Gastrocnemius medialis (tissue), 4 donors: Measurements from ENCODE around the gene FLNC. TPM values are rescaled to one million over a fixed set of nuclear protein-coding genes. Genes with fewer than 3 reads are reported as not detected.
A peak's percentile ranks its signal among the peaks of the same experiment; 100 is the strongest.

Experiments
- ATAC-seq, 2 donors: fragments of 150-250 bp; one replicate each; pipeline ENCODE4 v1.9.1; 2016
- DNase-seq, 2 donors: peaks; one replicate each; pipeline ENCODE4 v3.0.0-alpha.2; 2019
- H3K27ac ChIP-seq, 4 donors: fragments of 200-600 bp; sonication (generic); 1 replicate in 1 of 4; 2 replicates in 3 of 4; pipeline ENCODE4 v1.5.1; 2016 to 2018; ENCODE audit warnings: mild to moderate bottlenecking in 2 of 4, moderate library complexity in 1 of 4
- H3K27me3 ChIP-seq, 3 donors: fragments of 200-600 bp; sonication (generic) in 2 of 3; 1 replicate in 1 of 3; 2 replicates in 2 of 3; pipeline versions ENCODE4 v1.5.1 to v1.6.0; 2016 to 2019; ENCODE audit warnings: mild to moderate bottlenecking in 1 of 3, moderate library complexity in 1 of 3
- H3K36me3 ChIP-seq, 2 donors: fragments of 200-600 bp; sonication (generic) in 1 of 2; one replicate each; pipeline ENCODE4 v1.5.1; 2017 to 2018
- H3K4me1 ChIP-seq, 2 donors: fragments of 200-600 bp; sonication (generic) in 1 of 2; one replicate each; pipeline ENCODE4 v1.5.1; 2016 to 2017; ENCODE audit warnings: mild to moderate bottlenecking in 2 of 2
- H3K4me3 ChIP-seq, 4 donors: fragments of 200-600 bp; sonication (generic) in 3 of 4; 1 replicate in 1 of 4; 2 replicates in 3 of 4; pipeline ENCODE4 v1.5.1; 2016 to 2019; ENCODE audit warnings: mild to moderate bottlenecking in 2 of 4
- H3K9me3 ChIP-seq, 3 donors: fragments of 200-600 bp; sonication (generic) in 2 of 3; 1 replicate in 1 of 3; 2 replicates in 2 of 3; pipeline ENCODE4 v1.5.1; 2016 to 2019
- CTCF ChIP-seq, 5 experiments: fragments of 450-650 bp in 3 of 5; fragments of 200-600 bp in 2 of 5; sonication (generic) in 2 of 5; IDR thresholded peaks in 4 of 5; conservative IDR thresholded peaks in 1 of 5; 1 replicate in 4 of 5; 2 replicates in 1 of 5; pipeline ENCODE4 v1.5.1; 2016 to 2019; ENCODE audit warnings: antibody characterized with exemption in 5 of 5, mild to moderate bottlenecking in 3 of 5, moderate library complexity in 3 of 5
- POLR2A ChIP-seq, 2 donors: fragments of 450-650 bp; IDR thresholded peaks; one replicate each; pipeline ENCODE4 v1.6.1; 2017; ENCODE audit warnings: antibody characterized with exemption in 2 of 2, mild to moderate bottlenecking in 2 of 2, moderate library complexity in 2 of 2
- in situ Hi-C, 4 donors: fragments of 200-750 bp; cut with MboI; loops; one replicate each; pipeline versions ENCODE4 v1.15.0 to v1.8.0; 2017; ENCODE audit warnings: low sequenced_read_pairs in 4 of 4
- intact Hi-C: fragments of 100-400 bp; cut with DNase I; formaldehyde crosslinking; loops from one replicate; pipeline ENCODE4 v1.15.1; 2023; ENCODE audit warnings: low total_unique reads
- total RNA-seq, 4 donors: library from RNA; depleted of rRNA; stranded (reverse); fragments of >200 nt; gene quantifications; one replicate each; pipeline versions ENCODE4 v1.1.0 to v1.2.3, GENCODE V29; 2016

FLNC gene
- total RNA-seq, 4 donors from 2014 or later, result 1,071 to 4,398 (median 2,381) TPM

GRCh38 chr7:128860158-128861073, 30.2 kb downstream of the FLNC start:
- Histone ChIP-seq H3K4me3 (no peak overlapping the region), H3K36me3 (peaks cover 0 to 19% of the 10 kb centered on the region in 2 donors), H3K9me3 (no peaks in the 10 kb centered on the region), H3K27ac (peak overlapping the region; percentile 82 to 91 (median 84)), H3K27me3 (no peaks in the 10 kb centered on the region), H3K4me1 (peaks cover 31 to 51% of the 10 kb centered on the region in 2 donors)
- TF ChIP-seq POLR2A (IDR thresholded peaks at IDR 0.05) (peak in 1 of 2 donors; percentile 4), CTCF (IDR thresholded peaks at IDR 0.05 in 4 of 5, conservative IDR thresholded peaks at IDR 0.05 in 1 of 5) (peak in 2 of 5 experiments; percentile 20 to 31)
- ATAC-seq (peak; percentile 34 to 37), DNase-seq (peak in 1 of 2 donors; percentile 75)
- in situ Hi-C loops (loop anchor here in 2 of 4 donors (10.0 to 25.0 kb wide), 2 partner anchors 116 to 398 kb away; partner anchors contain the start of gene HILPDA (in 1 of the 2)), intact Hi-C loops (no loop called here)

- no peak for TF ChIP-seq CTCF (IDR thresholded peaks at IDR 0.05 in 4 of 5, conservative IDR thresholded peaks at IDR 0.05 in 1 of 5)
- TF ChIP-seq POLR2A (IDR thresholded peaks at IDR 0.05), result no peak
- Histone ChIP-seq H3K4me3 (peak overlapping the region; percentile 72 to 88 (median 79)), H3K27ac (peak overlapping the region; percentile 82 to 91 (median 84)), H3K4me1 (peaks cover 31 to 48% of the 10 kb centered on the region in 2 donors), H3K36me3 (peaks cover 0 to 3% of the 10 kb centered on the region in 2 donors), H3K9me3 (no peaks in the 10 kb centered on the region), H3K27me3 (no peaks in the 10 kb centered on the region)
- ATAC-seq (peak in 1 of 2 donors; percentile 0), DNase-seq (no peak)
- in situ Hi-C loops, result loop anchor here in 2 of 4 donors (10.0 to 25.0 kb wide), 2 partner anchors 117 to 400 kb away; partner anchors contain the start of gene HILPDA (in 1 of the 2)
- intact Hi-C loops, result loop anchor here (2.0 kb wide), 2 partner anchors 19 to 31 kb away; partner anchors contain the start of gene FLNC
Measured at GRCh38 chr7:128861957-128862570, 31.9 kb downstream of the FLNC start.

- Histone ChIP-seq H3K36me3 (no peaks in the 10 kb centered on the region), H3K4me3 (peak within 1 kb of the TSS; percentile 72 to 88 (median 79)), H3K4me1 (peaks cover 31 to 45% of the 10 kb centered on the region in 2 donors), H3K27ac (peak within 1 kb of the TSS; percentile 82 to 91 (median 84)), H3K9me3 (no peaks in the 10 kb centered on the region), H3K27me3 (no peaks in the 10 kb centered on the region)
- in situ Hi-C loops (loop anchor here in 2 of 4 donors (10.0 to 25.0 kb wide), 2 partner anchors 118 to 401 kb away; partner anchors contain the start of gene HILPDA (in 1 of the 2)), intact Hi-C loops (loop anchor here (2.0 kb wide), 2 partner anchors 20 to 32 kb away; partner anchors contain the start of gene FLNC)
- ATAC-seq (peak; percentile 68 to 85), DNase-seq (peak; percentile 95 to 97)
- peak in 2 of 5 experiments; percentile 26 to 40 for TF ChIP-seq CTCF (IDR thresholded peaks at IDR 0.05 in 4 of 5, conservative IDR thresholded peaks at IDR 0.05 in 1 of 5)
- TF ChIP-seq POLR2A (IDR thresholded peaks at IDR 0.05), result peak; percentile 76 to 84
Measured at GRCh38 chr7:128862571-128863432, 32.6 kb downstream of the FLNC start, which contains the start of gene ATP6V1F. Gene ATP6V1F, plus strand, starts transcription at chr7:128862856. Its CDS starts 49 bp downstream, at chr7:128862905.
